Measurements from ENCODE around the gene SEC31A.
"Not testable (repeated sequence)": the region's sequence is repeated elsewhere in the genome, so short reads cannot be mapped to it uniquely, and the experiment has no call there.

The SEC31A gene

DNA sequence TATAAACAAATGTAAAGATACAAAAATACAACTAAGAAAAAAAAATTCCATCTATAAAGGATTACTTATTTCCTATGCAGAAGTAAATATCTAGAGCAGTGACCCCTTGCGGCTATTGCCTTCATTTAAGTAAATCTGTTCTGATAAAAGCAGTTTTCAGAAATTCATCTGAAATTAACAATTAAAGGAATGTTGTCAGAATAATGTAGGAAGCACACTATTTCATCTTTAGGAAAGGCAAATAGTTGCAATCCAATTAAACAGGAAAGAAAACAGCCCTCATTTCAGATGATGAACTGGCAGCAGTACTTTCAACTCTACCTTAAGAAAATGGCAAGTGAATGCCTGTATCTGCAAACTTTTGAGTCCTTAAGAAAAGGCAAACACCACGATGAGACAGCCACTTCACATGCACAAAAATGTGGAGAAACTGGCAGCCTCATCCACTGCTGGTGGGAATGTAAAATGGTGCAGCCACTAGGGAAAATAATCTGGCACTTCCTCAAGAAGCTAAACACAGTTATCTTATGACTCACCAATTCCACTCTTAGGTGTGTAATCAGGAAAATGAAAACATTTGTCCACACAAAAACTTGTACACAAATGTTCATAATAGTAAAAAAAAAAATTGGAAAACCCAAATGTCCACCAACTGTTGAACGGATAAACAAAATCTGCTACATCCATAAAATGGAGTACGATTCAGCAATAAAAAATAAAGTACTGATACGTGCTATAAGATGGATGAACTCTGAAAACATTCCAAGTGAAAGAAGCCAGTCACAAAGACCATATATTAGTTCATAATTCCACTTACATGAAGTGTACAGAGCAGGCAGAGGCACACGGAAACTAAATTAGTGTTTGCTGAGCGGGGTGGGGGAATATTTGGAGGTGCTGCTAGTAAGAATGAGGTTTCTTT is 7.6 kb upstream of the SEC31A start:
- DNase-seq (ENCODE audit: low read depth in 2 of 2), result no peak

DNA sequence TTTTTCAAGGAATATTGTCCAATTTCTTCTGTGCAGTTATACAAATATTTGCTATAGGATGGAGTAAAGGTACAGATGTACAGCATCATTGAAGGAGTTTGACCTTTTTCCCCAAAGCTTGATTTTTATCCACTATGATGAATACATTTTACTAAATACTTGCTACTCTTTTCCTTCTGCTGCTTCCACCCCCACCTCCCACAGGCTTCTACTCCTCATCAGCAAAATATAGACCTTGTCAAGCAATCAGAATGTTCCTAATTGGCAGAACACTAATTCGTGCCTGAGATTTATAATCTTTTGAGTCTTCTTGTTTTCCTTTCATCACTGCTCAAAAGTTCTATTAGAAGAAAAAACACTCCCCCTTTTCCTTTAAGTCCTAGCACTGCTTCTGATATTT is 5.8 kb upstream of the SEC31A start:
- no peak for DNase-seq (ENCODE audit: low read depth in 2 of 2)

DNA sequence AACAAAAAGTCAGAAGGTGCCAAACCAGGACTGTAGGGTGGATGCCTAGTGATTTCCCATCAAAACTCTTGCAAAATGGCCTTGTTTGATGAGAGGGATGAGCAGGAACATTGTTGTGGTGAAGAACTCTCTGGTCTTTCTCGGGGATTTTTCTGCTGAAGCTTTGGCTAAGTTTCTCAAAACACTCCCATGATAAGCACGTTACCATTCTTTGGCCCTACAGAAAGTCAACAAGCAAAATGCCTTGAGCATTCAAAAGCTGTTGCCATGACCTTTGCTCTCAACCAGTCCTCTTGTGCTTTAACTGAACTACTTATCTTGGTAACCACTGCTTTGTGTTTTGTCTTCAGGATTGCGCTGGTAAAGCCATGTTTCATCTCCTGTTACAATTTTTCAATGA is 3.0 kb upstream of the SEC31A start:
- DNase-seq (ENCODE audit: low read depth in 2 of 2), result no peak

DNA sequence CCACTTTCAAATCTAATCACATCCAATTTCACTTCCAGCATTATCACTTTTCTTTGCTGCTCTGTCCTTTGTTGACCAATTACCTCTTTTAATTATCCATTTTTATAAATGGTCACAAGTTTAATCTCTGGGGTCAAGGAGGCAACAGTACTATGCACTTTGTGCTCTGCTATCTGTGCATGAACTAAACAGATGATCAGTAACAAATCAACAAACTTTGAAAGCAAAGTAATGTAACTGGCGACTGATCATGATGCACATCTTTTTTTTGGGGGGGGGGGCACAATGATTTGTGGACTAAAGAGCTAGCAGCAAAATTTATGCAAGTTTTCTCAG is 1.5 kb upstream of the SEC31A start:
- no peak for DNase-seq (ENCODE audit: low read depth in 2 of 2)

DNA sequence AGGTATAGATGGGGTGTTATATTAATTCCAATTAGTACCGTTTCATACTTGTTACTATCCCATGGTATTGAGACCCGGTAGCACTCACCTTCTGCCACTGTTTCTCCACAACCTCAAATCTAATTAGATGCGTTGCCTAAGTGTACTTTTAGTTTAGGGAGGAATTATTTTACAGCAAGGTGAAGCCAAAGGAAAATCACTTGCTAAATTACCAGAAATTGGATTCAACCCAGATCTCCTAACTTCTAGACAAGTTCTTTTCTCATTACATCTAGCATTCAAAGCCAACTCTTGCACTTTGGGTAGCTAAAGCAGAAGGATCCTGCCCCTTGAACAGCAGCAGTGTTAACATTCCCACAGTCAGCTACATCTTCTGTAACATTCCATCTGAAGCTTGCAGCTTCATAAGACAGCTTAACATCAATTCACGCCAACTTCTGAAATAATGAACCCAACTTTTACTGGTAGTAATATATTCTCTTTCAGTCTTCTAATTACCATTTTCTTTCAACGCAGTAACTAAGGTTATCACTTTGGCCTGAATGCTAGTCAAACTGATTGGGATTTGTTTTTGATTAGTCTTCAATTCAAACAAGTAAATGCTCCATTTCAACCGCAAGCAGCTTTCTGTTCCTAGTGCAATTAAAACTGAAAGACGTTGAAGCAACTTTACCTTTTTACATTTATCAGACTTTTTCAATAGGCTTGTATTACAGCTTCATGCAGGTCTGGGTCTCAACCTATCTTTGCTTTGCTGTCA is 934 bp upstream of the SEC31A start:
- DNase-seq (ENCODE audit: low read depth in 2 of 2), result no peak

DNA sequence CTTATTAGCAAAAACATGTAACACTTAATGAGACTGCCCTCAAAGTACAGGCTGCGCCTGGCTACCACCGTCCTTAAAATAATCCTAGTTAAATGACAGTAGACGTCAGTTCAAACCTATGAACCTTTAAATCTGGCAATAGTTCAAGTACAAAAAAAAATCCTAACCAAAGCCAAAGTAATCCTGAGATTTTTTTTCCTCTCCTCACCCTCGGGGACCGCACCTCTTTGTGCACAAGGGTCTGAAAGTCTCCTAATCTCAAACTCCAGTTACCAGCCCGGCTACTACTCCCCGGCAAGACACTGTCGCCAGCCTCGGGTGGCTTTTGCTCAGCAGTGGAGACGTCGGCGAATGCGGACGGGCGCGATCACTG is 439 bp downstream of the SEC31A start:
- DNase-seq (ENCODE audit: low read depth in 2 of 2), result no peak

DNA sequence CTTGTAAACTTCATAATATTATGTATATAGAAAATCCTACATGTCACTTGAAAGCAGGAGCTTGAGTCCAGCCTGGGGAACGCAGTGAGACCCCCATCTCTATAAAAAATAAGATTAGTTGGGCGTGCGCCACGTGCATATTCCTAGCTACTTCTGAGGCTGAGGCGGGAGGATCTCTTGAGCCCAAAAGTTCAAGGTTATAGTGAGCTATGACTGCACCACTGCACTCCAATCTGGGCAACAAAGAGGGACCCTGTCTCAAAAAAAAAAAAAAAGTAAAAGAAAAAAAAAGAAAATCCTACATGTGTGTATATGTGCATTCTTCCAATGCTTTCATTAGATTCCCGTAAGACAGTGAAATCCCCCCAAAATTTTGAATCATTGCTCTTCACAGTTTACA is 1.7 kb downstream of the SEC31A start:
- DNase-seq (ENCODE audit: low read depth in 2 of 2), result no peak

DNA sequence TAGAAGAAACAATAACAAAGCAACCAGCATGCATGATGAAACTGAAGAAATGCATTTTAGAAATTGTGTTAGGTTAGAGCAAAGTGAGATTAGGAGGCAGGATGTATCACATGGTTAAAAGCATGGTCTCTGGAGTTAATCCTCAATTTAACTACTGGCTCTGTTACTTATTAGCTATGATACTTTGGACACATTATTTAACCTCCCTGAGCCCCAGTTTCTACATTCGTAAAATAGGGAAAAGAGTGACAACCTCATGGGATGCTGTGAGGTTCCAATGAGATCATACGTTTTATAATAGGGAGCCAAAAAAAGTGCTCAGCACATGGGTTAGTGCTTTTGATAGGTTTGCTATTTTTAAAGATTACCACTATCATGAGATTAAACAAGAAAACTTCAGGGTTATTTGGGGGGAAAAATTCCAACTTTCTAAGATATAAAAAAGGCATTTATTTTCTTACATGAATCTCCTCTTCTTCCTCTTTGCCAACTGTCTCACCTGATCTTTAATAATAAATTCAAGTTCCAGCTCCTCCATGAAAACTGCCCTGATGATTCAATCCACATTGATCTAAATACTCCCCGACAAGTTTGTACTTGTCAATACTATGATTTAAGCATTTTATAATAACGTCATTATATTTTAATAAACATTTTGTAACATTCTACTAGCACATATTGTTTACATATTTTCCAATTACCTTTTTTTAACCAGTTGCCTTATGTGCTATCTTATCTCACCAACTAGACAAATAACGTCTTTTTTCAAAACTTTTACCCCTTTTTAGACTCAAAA is 4.6 kb downstream of the SEC31A start:
- DNase-seq (ENCODE audit: low read depth in 2 of 2), result no peak

DNA sequence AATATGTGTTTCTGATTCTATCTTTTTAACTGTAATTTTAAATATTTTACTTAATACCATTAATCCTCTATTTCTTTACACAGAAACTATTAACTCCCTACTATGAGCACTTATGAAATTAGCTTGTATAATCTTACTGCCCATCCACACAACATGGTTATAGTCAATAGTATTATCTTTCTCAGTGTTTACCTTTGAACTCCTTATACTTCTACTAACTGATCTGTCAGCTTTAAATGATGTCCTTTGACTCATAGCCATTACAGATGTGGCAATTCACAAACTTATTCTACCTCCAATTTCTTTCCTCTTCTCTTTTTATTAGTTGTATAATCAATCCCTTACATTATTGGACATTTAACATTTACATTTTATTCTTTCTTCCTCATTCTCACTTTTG is 5.5 kb downstream of the SEC31A start:
- DNase-seq (ENCODE audit: low read depth in 2 of 2), result no peak

DNA sequence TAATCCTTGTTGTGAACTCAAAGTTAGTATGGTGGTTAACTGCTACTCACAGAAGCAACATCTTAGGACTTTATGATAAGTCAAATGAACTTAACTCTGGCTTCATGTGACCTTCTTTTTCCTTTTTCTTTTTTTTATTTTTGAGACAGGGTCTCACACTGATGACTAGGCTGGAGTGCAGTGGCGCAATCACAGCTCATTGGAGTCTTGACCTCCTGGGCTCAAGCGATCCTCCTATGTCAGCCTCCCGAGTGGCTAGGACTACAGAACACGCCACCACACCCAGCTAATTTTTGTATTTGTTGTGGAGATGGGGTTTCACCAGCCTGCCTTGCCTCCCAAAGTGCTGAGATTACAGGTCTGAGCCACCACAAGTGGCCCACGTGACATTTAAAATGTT is 22.4 kb downstream of the SEC31A start:
- DNase-seq (ENCODE audit: low read depth in 2 of 2), result no peak

DNA sequence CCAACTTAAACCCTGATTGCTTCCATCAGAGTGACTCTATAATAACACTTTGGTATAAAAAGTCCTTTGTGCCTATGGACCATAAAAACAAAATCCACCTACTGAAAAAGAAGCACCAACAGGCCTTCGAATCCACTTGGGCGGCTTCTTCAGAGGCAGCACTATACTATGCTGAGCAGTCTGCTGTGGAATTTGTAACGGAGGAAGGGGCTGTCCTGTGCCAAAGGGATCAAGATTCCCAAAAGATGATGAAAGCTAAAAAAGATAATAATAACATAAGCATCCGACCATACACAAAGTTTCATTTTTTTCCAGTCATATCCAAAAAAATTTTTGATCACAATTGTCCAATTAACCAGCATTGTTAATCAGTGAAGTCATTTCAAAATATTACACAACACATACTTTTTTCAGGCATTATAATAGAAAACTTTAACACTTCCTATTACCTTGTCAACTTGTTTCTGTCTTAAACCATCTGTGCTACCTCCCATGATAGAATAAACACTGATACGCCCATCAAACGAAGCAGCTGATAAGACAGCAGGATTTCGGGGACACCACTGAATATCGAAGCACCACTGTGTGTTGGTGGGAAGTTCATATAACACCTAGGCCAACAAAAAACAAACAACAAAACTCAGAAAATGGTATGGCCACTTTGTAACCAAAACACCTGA is 24.1 kb downstream of the SEC31A start:
- DNase-seq (ENCODE audit: low read depth in 2 of 2), result no peak

DNA sequence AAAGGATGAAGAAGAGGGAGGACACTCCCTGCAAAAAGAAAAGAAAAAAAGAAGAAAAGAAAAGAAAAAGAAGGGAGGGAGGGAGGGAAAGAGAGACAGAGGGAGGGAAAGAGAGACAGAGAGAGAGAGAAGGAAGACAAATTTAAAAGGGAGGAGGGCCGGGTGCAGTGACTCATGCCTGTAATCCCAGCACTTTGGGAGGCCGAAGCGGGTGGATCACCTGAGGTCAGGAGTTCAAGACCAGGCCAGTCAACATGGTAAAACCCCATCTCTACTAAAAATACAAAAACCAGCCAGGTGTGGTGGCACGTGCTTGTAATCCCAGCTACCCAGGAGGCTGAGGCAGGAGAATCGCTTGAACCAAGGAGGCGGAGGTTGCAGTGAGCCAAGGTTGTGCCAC is 24.9 kb downstream of the SEC31A start:
- DNase-seq (ENCODE audit: low read depth in 2 of 2), result not testable (repeated sequence)

DNA sequence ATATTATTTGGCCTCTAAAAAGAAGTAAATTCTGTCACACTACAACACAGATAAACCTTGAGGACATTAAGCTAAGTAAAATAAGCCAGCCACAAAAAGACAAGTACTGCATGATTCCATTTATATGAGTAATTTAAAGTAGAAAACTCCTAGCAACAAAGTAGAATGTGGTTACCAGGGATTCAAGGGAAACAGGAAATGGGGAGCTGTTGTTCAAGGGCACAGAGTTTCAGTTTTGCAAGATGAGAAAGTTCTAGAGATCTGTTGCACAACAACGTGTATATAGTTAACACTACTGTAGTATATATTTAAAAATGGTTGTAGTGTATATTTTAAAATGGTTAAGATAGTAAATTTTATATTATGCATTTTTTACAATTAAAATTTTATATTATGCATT is 25.4 kb downstream of the SEC31A start:
- DNase-seq (ENCODE audit: low read depth in 2 of 2), result no peak

DNA sequence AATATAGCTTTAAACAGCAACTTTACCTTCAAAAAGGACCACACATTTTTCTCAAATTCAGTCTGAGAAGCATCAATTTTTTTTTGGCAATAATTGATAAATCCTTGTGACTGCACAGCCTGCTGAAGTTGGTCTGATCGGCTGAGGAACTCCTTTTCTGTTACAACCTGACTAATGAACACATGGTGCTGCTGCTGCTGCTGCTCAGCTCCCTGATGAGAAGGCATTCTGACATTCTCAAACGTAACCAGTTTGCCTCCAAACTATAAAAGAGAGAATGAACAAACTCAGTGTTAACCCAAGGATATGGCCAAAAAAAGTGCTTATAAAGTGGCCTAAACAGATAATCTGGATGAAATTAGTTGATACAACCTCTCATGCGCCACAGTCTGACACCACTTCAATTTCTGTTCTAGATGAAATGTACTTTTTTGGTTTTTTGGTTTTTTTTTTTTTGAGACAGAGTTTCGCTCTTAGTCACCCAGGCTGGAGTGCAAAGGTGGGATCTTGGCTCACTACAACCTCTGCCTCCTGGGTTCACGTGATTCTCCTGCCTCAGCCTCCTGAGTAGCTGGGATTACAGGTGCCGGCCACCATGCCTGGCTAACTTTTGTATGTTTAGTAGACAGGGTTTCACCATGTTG is 26.5 kb downstream of the SEC31A start:
- no peak for DNase-seq (ENCODE audit: low read depth in 2 of 2)

DNA sequence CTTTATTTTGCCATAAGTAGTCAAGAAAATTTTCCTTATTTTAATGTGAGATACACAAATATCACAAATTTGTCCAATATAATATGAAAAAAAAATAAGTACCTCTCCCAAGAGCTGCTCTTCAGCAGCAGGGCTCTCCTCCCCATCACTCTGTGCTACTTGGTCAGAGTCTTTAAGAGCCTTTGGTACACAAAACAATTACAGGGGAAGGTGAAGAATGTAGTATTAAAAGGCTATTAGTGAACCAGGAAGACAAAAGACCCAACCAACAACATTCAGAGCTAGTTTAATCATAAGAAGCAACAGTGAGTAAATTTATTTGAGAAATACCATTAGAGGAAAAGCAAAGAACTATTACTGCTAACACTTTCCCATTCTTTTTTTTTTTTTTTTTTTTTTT is 29.4 kb downstream of the SEC31A start:
- no peak for DNase-seq (ENCODE audit: low read depth in 2 of 2)

DNA sequence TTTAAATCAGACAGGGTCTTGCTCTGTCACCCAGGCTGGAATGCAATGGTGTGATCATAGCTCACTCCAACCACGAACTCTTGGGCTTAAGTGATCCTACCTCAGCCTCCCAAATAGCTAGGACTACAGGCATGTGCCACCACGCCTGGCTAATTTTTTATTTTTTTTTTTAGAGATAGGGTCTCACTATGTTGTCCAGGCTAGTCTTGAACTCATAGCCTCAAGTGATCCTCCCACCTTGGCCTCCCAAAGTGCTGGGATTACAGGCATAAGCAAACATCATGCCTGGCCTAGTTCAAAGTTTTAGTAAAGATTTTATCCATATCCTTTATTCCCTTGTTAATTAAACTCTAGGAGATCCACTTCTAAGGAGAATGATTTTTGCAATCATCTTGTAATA is 30.5 kb downstream of the SEC31A start:
- DNase-seq (ENCODE audit: low read depth in 2 of 2), result not testable (repeated sequence)

DNA sequence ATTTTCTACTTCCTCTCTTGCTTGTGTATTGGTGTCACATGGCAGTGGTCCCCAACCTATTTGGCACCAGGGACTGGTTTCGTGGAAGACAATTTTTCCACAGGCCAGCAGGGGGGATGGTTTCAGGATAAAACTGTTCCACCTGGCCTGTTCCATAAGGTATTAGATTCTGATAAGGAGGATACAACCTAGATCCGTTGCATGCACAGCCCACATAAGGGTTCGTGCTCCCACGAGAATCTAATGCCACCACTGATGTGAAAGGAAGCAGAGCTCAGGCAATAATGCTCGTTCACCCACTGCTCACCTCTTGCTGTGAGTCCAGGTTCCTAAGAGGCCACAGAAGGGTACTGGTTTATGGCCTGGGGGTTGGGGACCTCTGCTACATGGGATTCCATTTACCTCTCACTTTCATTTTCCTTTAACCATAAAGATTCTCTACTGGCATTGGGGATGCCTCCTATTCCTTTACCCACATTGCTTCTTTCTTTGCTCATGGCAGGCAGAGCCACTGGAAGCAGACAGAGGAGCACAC is 38.1 kb downstream of the SEC31A start:
- DNase-seq (ENCODE audit: low read depth in 2 of 2), result no peak

DNA sequence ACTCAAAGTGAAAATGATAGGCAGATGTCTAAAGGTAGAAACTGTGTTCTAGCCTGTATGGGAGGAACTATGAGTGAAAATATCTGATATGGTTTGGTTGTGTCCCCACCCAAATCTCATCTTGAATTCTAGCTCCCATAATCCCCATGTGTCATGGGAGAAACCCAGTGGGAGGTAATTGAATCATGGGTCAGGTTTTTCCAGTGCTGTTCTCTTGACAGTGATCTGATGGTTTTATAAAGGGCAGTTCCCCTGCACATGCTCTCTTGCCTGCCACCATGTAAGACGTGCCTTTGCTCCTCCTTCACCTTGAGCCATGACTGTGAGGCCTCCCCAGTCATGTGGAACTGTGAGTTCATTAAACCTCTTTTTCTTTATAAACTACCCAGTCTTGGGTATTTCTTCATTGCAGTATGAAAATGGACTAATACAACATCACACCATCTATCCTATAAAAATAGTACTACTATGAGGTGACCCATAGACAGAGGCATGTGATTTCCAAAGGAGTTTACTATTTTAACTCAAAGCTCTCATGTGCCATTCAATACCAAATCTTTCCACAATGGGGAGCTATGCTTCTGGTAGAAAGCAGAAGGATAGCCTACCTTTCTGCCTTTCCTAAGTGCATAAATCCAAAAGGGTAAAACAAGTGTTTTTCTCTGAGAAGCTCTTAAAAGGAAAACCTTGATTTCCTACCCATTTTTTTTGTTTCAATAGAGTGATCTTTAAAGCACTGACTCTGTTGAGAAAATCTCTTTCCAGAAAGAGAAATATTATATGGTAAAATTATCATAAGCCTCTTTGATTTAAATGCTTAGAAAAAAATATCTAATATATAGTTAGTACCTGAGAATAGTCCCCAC is 38.8 kb downstream of the SEC31A start:
- DNase-seq (ENCODE audit: low read depth in 2 of 2), result no peak

DNA sequence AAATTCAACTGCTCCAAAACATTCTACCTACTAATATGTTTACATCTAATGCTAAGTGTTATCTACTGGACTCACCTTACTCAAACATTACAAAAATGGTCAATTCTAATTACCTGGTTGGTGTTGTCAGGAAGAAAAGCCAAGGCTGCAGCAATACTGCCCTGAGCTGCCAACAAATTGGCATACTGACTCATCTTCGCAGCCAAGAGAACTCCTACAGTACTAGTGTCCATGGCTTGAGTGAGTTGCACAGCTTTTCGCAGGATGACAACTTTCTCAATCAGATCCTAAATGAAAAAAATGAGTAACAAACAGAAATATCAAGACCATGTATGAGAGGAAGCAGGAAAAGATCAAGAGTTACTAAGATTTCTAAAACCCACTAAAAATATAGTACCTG is 39.6 kb downstream of the SEC31A start:
- no peak for DNase-seq (ENCODE audit: low read depth in 2 of 2)

DNA sequence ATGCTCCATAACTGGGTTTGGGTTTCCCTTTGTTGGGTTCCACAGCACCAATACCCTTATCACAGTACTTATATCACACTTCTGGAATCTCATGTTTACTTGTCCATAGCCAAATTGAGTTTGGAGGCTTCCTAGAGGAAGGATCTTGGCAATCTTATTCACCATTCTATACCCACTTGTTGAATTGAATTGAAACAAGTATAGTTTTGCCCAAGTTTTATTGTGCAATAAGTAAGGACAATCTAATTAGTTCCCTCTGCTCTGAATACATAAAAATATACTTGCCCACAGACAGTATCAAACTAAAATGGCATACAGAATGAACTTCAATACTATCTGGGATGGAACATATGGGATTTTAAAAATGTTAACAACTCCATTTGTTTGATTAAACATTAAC is 40.3 kb downstream of the SEC31A start:
- no peak for DNase-seq (ENCODE audit: low read depth in 2 of 2)
